Neutrophil (primary cell): ENCODE measurements around the gene PDE1C.

Experiments used
- H3K27ac ChIP-seq: fragments of 200-600 bp; sonication (generic); 2 replicates; pipeline ENCODE4 v1.5.1; 2016; ENCODE audit warnings: mild to moderate bottlenecking, moderate library complexity
- H3K27me3 ChIP-seq: fragments of 200-600 bp; sonication (generic); 2 replicates; pipeline ENCODE4 v1.6.0; 2016; ENCODE audit warnings: mild to moderate bottlenecking
- H3K36me3 ChIP-seq: fragments of 200-600 bp; sonication (generic); 2 replicates; pipeline ENCODE4 v1.5.1; 2017
- H3K4me1 ChIP-seq, 2 experiments: fragments of 200-600 bp in 1 of 2; sonication (generic) in 1 of 2; 1 replicate in 1 of 2; 2 replicates in 1 of 2; pipeline versions ENCODE4 v1.5.1 to v1.6.1; 2013 to 2016; ENCODE audit warnings: low read depth in 1 of 2, low read length in 1 of 2, mild to moderate bottlenecking in 1 of 2, moderate library complexity in 1 of 2; ENCODE audit not compliant: control insufficient read depth in 1 of 2, insufficient read depth in 1 of 2
- H3K4me3 ChIP-seq, 2 experiments: fragments of 200-600 bp in 1 of 2; sonication (generic) in 1 of 2; 1 replicate in 1 of 2; 2 replicates in 1 of 2; pipeline ENCODE4 v1.5.1; 2013 to 2016; ENCODE audit warnings: low read depth in 1 of 2, low read length in 1 of 2, mild to moderate bottlenecking in 1 of 2, moderate library complexity in 1 of 2
- H3K9me3 ChIP-seq: fragments of 200-600 bp; sonication (generic); 2 replicates; pipeline ENCODE4 v1.5.1; 2016
- TF ChIP-seq, protein P1 (sequence below): fragments of 200-600 bp; sonication (generic); IDR thresholded peaks from 2 replicates; pipeline ENCODE4 v1.5.1; 2016; ENCODE audit warnings: antibody characterized with exemption

PDE1C gene

DNA sequence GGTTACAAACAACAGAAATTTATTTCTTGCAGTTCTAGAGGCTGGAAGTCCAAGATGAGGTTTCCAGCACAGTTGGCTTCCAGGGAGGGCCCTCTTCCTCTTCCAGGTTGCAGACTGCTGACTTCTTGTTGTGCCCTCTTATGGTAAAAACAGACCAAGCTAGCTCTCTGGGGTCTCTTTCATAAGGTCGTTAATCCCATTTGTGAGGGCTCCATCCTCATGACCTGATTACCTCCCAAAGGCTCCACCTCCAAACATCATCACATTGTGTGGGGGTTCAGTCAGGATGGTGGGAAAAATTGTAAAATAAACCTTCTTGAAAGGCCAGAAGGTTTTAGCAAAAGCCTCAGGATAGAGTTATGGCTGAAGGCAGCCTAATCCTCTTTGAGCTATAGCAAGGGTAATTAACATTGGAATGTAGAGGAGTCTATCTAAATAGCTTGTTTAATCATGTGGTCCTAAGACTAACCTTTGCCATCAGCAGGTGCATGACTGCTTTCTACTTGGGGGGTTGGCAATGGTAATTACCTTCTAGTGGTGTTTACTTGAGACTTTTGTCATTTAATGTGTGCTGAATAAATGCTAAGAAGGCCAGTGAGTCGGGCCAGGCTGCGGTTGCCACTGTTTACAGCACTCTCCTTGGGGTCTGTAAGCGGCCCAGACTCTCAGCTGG is 302.4 kb downstream of the PDE1C start:
- Histone ChIP-seq H3K4me3 (no peak overlapping the region), H3K4me1 (no peaks in the 10 kb centered on the region), H3K27me3 (no peaks in the 10 kb centered on the region), H3K9me3 (no peaks in the 10 kb centered on the region), H3K27ac (no peak overlapping the region), H3K36me3 (no peaks in the 10 kb centered on the region)
- TF ChIP-seq, protein P1, sequence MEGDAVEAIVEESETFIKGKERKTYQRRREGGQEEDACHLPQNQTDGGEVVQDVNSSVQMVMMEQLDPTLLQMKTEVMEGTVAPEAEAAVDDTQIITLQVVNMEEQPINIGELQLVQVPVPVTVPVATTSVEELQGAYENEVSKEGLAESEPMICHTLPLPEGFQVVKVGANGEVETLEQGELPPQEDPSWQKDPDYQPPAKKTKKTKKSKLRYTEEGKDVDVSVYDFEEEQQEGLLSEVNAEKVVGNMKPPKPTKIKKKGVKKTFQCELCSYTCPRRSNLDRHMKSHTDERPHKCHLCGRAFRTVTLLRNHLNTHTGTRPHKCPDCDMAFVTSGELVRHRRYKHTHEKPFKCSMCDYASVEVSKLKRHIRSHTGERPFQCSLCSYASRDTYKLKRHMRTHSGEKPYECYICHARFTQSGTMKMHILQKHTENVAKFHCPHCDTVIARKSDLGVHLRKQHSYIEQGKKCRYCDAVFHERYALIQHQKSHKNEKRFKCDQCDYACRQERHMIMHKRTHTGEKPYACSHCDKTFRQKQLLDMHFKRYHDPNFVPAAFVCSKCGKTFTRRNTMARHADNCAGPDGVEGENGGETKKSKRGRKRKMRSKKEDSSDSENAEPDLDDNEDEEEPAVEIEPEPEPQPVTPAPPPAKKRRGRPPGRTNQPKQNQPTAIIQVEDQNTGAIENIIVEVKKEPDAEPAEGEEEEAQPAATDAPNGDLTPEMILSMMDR = no peak

DNA sequence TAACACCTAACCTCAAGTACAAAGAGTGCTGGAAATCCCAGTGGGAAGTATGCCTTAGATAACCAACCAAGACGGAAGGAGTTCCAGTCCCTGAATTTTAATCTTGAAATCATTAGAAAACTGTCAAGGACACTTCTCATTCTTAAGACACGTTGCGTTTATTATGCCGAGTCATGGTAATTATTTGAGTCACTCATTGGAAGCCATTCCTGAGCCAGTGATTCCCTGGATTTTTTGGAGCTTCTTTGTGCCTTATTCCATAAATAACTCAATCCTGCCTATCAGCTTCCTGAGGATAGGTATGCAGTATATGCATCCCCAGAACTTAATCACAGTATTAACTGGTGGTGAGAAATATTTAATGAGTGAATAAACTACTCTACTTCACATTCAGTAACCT is 305.7 kb downstream of the PDE1C start:
- TF ChIP-seq, protein P1 = no peak
- Histone ChIP-seq H3K4me1 (no peaks in the 10 kb centered on the region), H3K27ac (no peak overlapping the region), H3K4me3 (no peak overlapping the region), H3K9me3 (no peaks in the 10 kb centered on the region), H3K27me3 (peaks cover 6% of the 10 kb centered on the region), H3K36me3 (no peaks in the 10 kb centered on the region)

DNA sequence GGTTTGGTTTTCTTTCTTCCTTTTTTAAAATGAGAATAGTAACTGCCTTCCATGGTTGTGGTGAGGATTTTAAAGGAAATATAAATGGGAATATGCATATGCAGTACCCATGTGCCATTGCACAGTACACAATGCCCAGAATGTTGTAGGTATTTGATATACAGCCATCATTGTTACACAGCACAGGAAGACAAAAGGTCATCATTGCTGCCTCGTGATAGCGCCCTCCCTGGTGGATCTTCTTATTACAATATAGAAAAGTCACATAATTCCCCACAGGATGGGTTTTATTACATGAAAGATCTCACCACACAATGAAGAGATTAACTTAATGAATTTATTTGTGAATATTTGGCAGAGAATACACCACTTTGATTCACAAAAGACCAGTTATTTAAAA is 306.7 kb downstream of the PDE1C start:
- Histone ChIP-seq H3K36me3 (no peaks in the 10 kb centered on the region), H3K4me3 (no peak overlapping the region), H3K27ac (no peak overlapping the region), H3K27me3 (peaks cover 13% of the 10 kb centered on the region), H3K4me1 (no peaks in the 10 kb centered on the region), H3K9me3 (no peaks in the 10 kb centered on the region)
- TF ChIP-seq, protein P1 = no peak

DNA sequence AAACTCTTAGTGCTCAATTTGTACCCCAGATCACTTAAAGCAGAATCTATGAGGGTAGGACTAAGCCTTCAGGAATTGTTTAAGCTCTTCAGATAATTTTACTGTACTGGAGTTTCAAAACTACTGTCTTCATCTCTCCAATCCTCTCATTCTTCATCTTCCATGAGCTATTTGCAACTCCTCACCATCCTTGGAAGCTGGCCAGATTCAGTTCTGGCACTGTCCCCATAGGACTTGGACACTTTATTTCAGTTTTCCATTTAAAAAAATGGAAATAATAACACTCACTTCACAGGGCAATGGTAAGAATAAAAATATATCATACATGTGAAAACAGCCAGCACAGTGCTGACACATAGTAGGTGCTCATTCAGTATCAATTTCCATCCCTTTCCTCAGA is 308.6 kb downstream of the PDE1C start:
- Histone ChIP-seq H3K27me3 (peaks cover 13% of the 10 kb centered on the region), H3K36me3 (no peaks in the 10 kb centered on the region), H3K27ac (no peak overlapping the region), H3K4me3 (no peak overlapping the region), H3K9me3 (no peaks in the 10 kb centered on the region), H3K4me1 (no peaks in the 10 kb centered on the region)
- TF ChIP-seq, protein P1 = no peak

DNA sequence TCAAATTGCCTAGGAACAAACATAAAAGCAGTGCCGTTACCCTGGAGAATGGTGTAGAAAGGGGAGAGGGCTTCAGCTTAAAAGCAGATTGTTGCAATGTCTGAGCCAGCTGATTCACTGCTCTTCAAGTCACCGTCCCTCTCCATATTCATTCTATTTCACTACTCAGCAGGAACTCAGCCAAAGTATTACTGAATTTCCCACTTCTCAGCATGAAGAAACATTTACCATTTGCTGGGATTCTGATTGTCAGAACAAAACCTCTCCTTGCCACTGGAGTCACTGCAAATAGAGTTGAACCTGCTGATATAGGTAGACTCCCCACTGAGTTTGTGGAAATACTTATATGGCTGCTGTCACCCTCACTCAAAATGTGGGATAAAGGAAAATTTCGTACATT is 311.5 kb downstream of the PDE1C start:
- TF ChIP-seq, protein P1 = no peak
- peaks cover 13% of the 10 kb centered on the region for H3K27me3 ChIP-seq
- no peaks in the 10 kb centered on the region for H3K9me3 ChIP-seq
- H3K27ac ChIP-seq = no peak overlapping the region
- no peaks in the 10 kb centered on the region for H3K4me1 ChIP-seq
- H3K4me3 ChIP-seq = no peak overlapping the region
- H3K36me3 ChIP-seq = no peaks in the 10 kb centered on the region

DNA sequence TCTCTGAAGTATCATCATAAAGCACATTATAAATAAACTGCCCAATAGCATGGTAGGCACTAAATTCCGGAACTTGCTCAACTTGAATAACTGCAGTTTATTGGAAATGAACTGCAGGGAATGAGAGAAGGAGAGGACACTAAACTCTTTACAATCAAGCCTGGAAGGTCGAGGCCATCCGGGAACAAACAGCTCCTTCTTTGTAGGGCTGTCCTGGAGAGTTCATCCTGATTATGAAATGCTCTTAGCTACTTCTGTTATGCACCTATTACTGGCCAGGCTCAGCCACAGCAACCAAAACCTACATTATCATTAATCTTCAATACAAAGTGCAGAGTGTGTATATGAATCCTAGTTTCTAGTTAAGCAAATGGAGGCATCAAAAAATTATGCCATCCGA is 318.5 kb downstream of the PDE1C start:
- Histone ChIP-seq H3K36me3 (no peaks in the 10 kb centered on the region), H3K27me3 (peaks cover 7% of the 10 kb centered on the region), H3K4me3 (no peak overlapping the region)

More for the DNA sequence above, 318.5 kb downstream of the PDE1C start:
- Histone ChIP-seq H3K27ac (no peak overlapping the region), H3K9me3 (no peaks in the 10 kb centered on the region), H3K4me1 (no peaks in the 10 kb centered on the region)
- TF ChIP-seq, protein P1 = no peak
